Measurements from ENCODE around the gene GALNT9. TPM values are rescaled to one million over a fixed set of nuclear protein-coding genes. Genes with fewer than 3 reads are reported as not detected.

Gene GALNT9
- total RNA-seq, 1 experiment from 2014 or later = 0.44 TPM

- TF ChIP-seq CTCF (conservative IDR thresholded peaks at IDR 0.05; ENCODE audit: low read depth, low read length) (no peak), EZH2 (IDR thresholded peaks at IDR 0.05; ENCODE audit: low read length, unreplicated experiment) (no peak), EZH2phosphoT487 (IDR thresholded peaks at IDR 0.05; ENCODE audit: borderline replicate concordance, low read length) (no peak)
- DNase-seq (no peak), ATAC-seq (no peak)
- no TSS peak for BruUV-seq (replicated peaks)
- peaks cover 88% of the 10 kb centered on the region for H3K27me3 ChIP-seq (ENCODE audit: low read length)
- ChIA-PET CTCF (no interaction called here), POLR2A (ENCODE audit: unreplicated experiment) (no interaction called here)
- no peaks in the 10 kb centered on the region for H3K36me3 ChIP-seq (ENCODE audit: low read depth, low read length)
- H3K4me1 ChIP-seq (ENCODE audit: insufficient read depth, low read length) = peaks cover 3% of the 10 kb centered on the region; the same call in 1 of the 2 replicates
- H3K27ac ChIP-seq (ENCODE audit: low read length) = no peak overlapping the region
- no peaks in the 10 kb centered on the region for H3K79me2 ChIP-seq (ENCODE audit: low read length)
- no peaks in the 10 kb centered on the region for H3F3A ChIP-seq (ENCODE audit: low read length, unreplicated experiment)
- no peak overlapping the region for H2AFZ ChIP-seq (ENCODE audit: low read length)
- no peaks in the 10 kb centered on the region for H4K20me1 ChIP-seq (ENCODE audit: low read length)
- H3K9ac ChIP-seq (ENCODE audit: low read length) = no peak overlapping the region
- no peak overlapping the region for H3K4me2 ChIP-seq (ENCODE audit: low read length)
- intact Hi-C loops (cut with micrococcal nuclease) = no loop called here
- H3K9me2 ChIP-seq (replicated peaks; ENCODE audit: low read length) = no peaks in the 10 kb centered on the region; the same call in 1 of the 2 replicates
- H3K9me3 ChIP-seq (ENCODE audit: low read length) = no peaks in the 10 kb centered on the region
- no peak overlapping the region for H3K4me3 ChIP-seq (ENCODE audit: low read length)
Observed at GRCh38 chr12:132344601-132345000, 15.2 kb upstream of the GALNT9 start.

- intact Hi-C loops (cut with micrococcal nuclease) = no loop called here
- CTCF ChIA-PET = no interaction called here
- no peaks in the 10 kb centered on the region for H3K9me3 ChIP-seq (ENCODE audit: low read length)
- TF ChIP-seq EZH2phosphoT487 (IDR thresholded peaks at IDR 0.05; ENCODE audit: borderline replicate concordance, low read length) (no peak), EZH2 (IDR thresholded peaks at IDR 0.05; ENCODE audit: low read length, unreplicated experiment) (no peak), CTCF (conservative IDR thresholded peaks at IDR 0.05; ENCODE audit: low read depth, low read length) (no peak)
- H3K4me1 ChIP-seq (ENCODE audit: insufficient read depth, low read length) = peaks cover 3% of the 10 kb centered on the region; the same call in 1 of the 2 replicates
- no peaks in the 10 kb centered on the region for H3F3A ChIP-seq (ENCODE audit: low read length, unreplicated experiment)
- peaks cover 91% of the 10 kb centered on the region for H3K27me3 ChIP-seq (ENCODE audit: low read length)
- no peaks in the 10 kb centered on the region for H3K79me2 ChIP-seq (ENCODE audit: low read length)
- no peak overlapping the region for H2AFZ ChIP-seq (ENCODE audit: low read length)
- no TSS peak for BruUV-seq (replicated peaks)
- H3K4me2 ChIP-seq (ENCODE audit: low read length) = no peak overlapping the region
- H3K4me3 ChIP-seq (ENCODE audit: low read length) = no peak overlapping the region
- H3K9me2 ChIP-seq (replicated peaks; ENCODE audit: low read length) = no peaks in the 10 kb centered on the region
- DNase-seq (no peak), ATAC-seq (no peak)
- no peak overlapping the region for H3K9ac ChIP-seq (ENCODE audit: low read length)
- H3K36me3 ChIP-seq (ENCODE audit: low read depth, low read length) = no peaks in the 10 kb centered on the region
- no peak overlapping the region for H3K27ac ChIP-seq (ENCODE audit: low read length)
- no peaks in the 10 kb centered on the region for H4K20me1 ChIP-seq (ENCODE audit: low read length)
- POLR2A ChIA-PET (ENCODE audit: unreplicated experiment) = no interaction called here
Observed at GRCh38 chr12:132344181-132344580, 14.8 kb upstream of the GALNT9 start.

- Histone ChIP-seq H3K4me1 (ENCODE audit: insufficient read depth, low read length) (peaks cover 3% of the 10 kb centered on the region; the same call in 1 of the 2 replicates), H3K36me3 (ENCODE audit: low read depth, low read length) (no peaks in the 10 kb centered on the region), H3K9ac (ENCODE audit: low read length) (no peak overlapping the region), H2AFZ (ENCODE audit: low read length) (no peak overlapping the region), H4K20me1 (ENCODE audit: low read length) (no peaks in the 10 kb centered on the region), H3K27me3 (ENCODE audit: low read length) (peaks cover 92% of the 10 kb centered on the region), H3K9me2 (replicated peaks; ENCODE audit: low read length) (no peaks in the 10 kb centered on the region), H3K79me2 (ENCODE audit: low read length) (no peaks in the 10 kb centered on the region), H3K9me3 (ENCODE audit: low read length) (no peaks in the 10 kb centered on the region), H3K4me3 (ENCODE audit: low read length) (no peak overlapping the region), H3F3A (ENCODE audit: low read length, unreplicated experiment) (no peaks in the 10 kb centered on the region), H3K27ac (ENCODE audit: low read length) (no peak overlapping the region), H3K4me2 (ENCODE audit: low read length) (peak overlapping the region; percentile 41; the same call in 1 of the 2 replicates)
- ChIA-PET CTCF (no interaction called here), POLR2A (ENCODE audit: unreplicated experiment) (no interaction called here)
- ATAC-seq (no peak), DNase-seq (no peak)
- intact Hi-C loops (cut with micrococcal nuclease) = no loop called here
- no peak for TF ChIP-seq EZH2phosphoT487 (IDR thresholded peaks at IDR 0.05; ENCODE audit: borderline replicate concordance, low read length)
- TF ChIP-seq CTCF (conservative IDR thresholded peaks at IDR 0.05; ENCODE audit: low read depth, low read length) = no peak
- no peak for TF ChIP-seq EZH2 (IDR thresholded peaks at IDR 0.05; ENCODE audit: low read length, unreplicated experiment)
- no TSS peak for BruUV-seq (replicated peaks)
Observed at GRCh38 chr12:132343294-132344004, 14.1 kb upstream of the GALNT9 start.
